Endothelial cell (in vitro differentiated cells): ENCODE data around the gene C5orf63. TPM values are rescaled to one million over a fixed set of nuclear protein-coding genes. Genes with fewer than 3 reads are reported as not detected.
A peak's percentile ranks its signal among the peaks of the same experiment; 100 is the strongest.
"Not testable (repeated sequence)": the region's sequence is repeated elsewhere in the genome, so short reads cannot be mapped to it uniquely, and the experiment has no call there.

Experiments used
- DNase-seq: peaks from one replicate; pipeline ENCODE4 v3.0.0; 2021; ENCODE audit warnings: low spot score
- H3K27ac Mint-ChIP-seq: one replicate; pipeline ENCODE4 v1.8.0; 2021; ENCODE audit warnings: mixed read lengths, inconsistent platforms; ENCODE audit not compliant: unreplicated experiment
- H3K27me3 Mint-ChIP-seq: one replicate; pipeline ENCODE4 v1.8.0; 2021; ENCODE audit warnings: mild to moderate bottlenecking, moderate library complexity, mixed read lengths, inconsistent platforms; ENCODE audit not compliant: unreplicated experiment
- H3K36me3 Mint-ChIP-seq: one replicate; pipeline ENCODE4 v1.8.0; 2021; ENCODE audit warnings: mild to moderate bottlenecking, low read depth, mixed read lengths, inconsistent platforms; ENCODE audit not compliant: unreplicated experiment
- H3K4me1 Mint-ChIP-seq: one replicate; pipeline ENCODE4 v1.8.0; 2021; ENCODE audit warnings: mild to moderate bottlenecking, mixed read lengths, inconsistent platforms; ENCODE audit not compliant: unreplicated experiment
- H3K4me3 Mint-ChIP-seq: one replicate; pipeline ENCODE4 v1.8.0; 2021; ENCODE audit warnings: mild to moderate bottlenecking, mixed read lengths, inconsistent platforms; ENCODE audit not compliant: unreplicated experiment
- H3K9me3 Mint-ChIP-seq: one replicate; pipeline ENCODE4 v1.8.0; 2021; ENCODE audit warnings: mixed read lengths, inconsistent platforms; ENCODE audit not compliant: unreplicated experiment
- total RNA-seq: library from RNA; stranded (reverse); fragmentation: NEBNext Ultra II Directional; extraction: Animal tissue kit (Norgen Biotek cat#: 25700); gene quantifications from one replicate; pipeline ENCODE4 v1.2.1, GENCODE V29; 2021; ENCODE audit not compliant: unreplicated experiment
- TF ChIP-seq, protein P1 (sequence below): fragments of 200-600 bp; sonication (generic); IDR thresholded peaks from one replicate; pipeline ENCODE4 v1.5.0; 2021; ENCODE audit warnings: antibody characterized with exemption; ENCODE audit not compliant: unreplicated experiment

C5orf63 gene
- total RNA-seq, 1 donor from 2014 or later: 2.0 TPM

DNA sequence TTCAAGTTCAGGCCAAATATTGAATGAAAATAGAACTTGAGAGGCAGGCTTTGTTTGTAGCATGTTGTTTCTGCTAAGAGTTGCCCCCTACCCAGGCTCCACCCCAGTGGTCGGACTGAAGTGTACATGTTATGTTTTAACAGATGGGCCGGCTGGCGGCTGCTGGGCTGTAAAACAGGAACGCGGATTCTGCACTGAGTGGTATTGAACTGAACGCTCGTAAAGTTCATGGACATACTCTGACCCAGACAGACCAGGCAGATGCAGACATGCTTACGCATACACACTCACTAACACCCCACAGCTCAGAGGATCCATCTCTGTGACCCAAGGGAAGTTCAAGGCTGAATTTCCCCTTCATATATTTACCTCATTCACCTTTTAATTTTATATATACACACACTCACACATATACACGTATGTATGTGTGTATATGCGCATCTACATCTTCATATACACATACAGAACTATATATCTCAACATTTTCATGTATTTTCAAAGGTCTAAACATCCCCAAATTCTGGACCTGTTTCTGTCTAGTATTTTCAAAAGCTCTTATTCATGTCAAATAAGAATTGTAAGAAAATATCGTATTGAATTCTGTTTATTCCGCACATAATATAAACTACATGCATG is 44.4 kb downstream of the C5orf63 start:
- Mint-ChIP-seq H3K4me1 (peaks cover 35% of the 10 kb centered on the region), H3K36me3 (no peaks in the 10 kb centered on the region), H3K9me3 (no peaks in the 10 kb centered on the region), H3K27ac (peak overlapping the region; percentile 42), H3K27me3 (peaks cover 6% of the 10 kb centered on the region), H3K4me3 (peak overlapping the region; percentile 92)
- TF ChIP-seq, protein P1, sequence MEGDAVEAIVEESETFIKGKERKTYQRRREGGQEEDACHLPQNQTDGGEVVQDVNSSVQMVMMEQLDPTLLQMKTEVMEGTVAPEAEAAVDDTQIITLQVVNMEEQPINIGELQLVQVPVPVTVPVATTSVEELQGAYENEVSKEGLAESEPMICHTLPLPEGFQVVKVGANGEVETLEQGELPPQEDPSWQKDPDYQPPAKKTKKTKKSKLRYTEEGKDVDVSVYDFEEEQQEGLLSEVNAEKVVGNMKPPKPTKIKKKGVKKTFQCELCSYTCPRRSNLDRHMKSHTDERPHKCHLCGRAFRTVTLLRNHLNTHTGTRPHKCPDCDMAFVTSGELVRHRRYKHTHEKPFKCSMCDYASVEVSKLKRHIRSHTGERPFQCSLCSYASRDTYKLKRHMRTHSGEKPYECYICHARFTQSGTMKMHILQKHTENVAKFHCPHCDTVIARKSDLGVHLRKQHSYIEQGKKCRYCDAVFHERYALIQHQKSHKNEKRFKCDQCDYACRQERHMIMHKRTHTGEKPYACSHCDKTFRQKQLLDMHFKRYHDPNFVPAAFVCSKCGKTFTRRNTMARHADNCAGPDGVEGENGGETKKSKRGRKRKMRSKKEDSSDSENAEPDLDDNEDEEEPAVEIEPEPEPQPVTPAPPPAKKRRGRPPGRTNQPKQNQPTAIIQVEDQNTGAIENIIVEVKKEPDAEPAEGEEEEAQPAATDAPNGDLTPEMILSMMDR: no peak
- peak; percentile 6 for DNase-seq

DNA sequence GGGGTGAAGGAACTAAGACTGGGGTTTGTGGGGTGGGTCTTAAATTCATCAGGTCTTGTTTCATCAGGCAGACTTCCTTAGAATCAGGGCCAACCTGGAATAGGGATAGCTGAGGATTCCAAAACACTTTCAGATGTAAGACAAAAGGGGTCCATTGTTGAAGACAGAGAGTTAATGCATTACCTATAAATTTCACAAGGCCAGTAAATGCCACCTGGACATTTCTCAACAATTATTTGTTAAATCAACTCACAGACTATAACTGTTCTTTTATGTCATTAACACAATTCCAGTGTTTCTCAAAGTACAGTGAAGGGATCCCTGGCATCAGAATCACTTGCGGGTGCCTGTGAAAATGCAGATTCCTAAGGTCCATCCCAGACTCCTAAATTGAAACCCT is 45.8 kb downstream of the C5orf63 start:
- Mint-ChIP-seq H3K27me3 (peaks cover 6% of the 10 kb centered on the region), H3K9me3 (no peaks in the 10 kb centered on the region), H3K27ac (no peak overlapping the region), H3K4me3 (no peak overlapping the region), H3K4me1 (peaks cover 33% of the 10 kb centered on the region), H3K36me3 (no peaks in the 10 kb centered on the region)
- TF ChIP-seq, protein P1: no peak
- DNase-seq: no peak

DNA sequence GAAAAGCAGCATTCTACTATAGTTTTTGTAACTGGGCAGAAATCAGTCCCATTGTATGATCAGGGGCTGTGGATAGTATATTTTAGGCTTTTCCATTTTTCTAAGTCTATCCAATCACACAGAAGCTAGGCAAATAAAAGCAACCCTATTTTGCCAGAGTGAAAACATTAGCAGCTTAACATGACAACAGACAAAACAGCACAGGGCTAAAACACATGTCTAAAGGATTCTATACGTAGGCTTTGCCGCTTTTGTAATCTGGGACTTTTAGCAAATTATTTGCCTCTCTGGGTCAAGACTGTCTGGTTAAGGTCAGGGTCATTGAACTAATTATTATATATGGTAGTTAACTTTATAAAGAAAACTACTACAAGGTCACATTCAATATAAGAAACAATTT is 47.1 kb downstream of the C5orf63 start:
- H3K27ac Mint-ChIP-seq: no peak overlapping the region
- no peak for DNase-seq
- no peaks in the 10 kb centered on the region for H3K9me3 Mint-ChIP-seq
- peaks cover 33% of the 10 kb centered on the region for H3K4me1 Mint-ChIP-seq
- no peaks in the 10 kb centered on the region for H3K27me3 Mint-ChIP-seq
- no peaks in the 10 kb centered on the region for H3K36me3 Mint-ChIP-seq
- no peak overlapping the region for H3K4me3 Mint-ChIP-seq
- TF ChIP-seq, protein P1: no peak

DNA sequence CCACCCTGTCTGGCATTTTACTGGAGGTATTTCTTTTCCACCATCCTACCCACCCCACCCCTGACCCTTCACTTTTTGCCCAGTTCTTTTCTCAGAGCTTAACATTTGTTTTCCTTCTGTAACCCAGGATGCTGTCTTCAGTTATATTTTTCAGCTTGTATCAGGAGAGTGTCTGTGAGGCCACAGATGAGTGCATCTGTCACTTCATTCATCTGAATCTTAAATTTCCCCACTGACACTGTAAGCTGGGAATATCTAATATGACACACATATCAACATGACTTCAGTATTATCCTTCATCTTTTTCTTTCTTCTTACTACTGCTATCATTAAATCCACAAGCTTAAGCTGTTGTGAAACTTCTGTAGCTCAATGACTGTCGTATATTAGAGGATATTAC is 47.8 kb downstream of the C5orf63 start:
- TF ChIP-seq, protein P1: no peak
- Mint-ChIP-seq H3K27ac (no peak overlapping the region), H3K4me3 (no peak overlapping the region), H3K27me3 (no peaks in the 10 kb centered on the region), H3K36me3 (no peaks in the 10 kb centered on the region), H3K4me1 (peaks cover 33% of the 10 kb centered on the region), H3K9me3 (no peaks in the 10 kb centered on the region)
- DNase-seq: no peak

DNA sequence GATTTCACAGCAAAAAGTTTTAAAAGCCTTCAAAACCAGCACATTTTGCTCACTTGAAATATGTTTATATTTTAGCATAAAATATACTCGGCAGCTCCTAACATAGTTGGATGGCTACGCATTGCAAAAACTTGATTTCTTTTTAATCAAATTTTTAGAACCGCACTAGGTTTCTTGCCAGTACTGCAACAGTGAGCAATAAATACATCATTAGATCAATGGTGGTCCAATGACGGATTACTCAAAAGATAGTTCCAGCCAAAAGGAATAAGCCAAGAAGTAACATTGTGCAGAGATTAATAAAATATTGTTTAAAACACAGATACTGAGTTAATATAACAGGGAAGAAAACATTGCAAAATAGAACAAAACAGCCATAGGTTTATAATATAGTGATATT is 48.5 kb downstream of the C5orf63 start:
- no peaks in the 10 kb centered on the region for H3K27me3 Mint-ChIP-seq

DNA sequence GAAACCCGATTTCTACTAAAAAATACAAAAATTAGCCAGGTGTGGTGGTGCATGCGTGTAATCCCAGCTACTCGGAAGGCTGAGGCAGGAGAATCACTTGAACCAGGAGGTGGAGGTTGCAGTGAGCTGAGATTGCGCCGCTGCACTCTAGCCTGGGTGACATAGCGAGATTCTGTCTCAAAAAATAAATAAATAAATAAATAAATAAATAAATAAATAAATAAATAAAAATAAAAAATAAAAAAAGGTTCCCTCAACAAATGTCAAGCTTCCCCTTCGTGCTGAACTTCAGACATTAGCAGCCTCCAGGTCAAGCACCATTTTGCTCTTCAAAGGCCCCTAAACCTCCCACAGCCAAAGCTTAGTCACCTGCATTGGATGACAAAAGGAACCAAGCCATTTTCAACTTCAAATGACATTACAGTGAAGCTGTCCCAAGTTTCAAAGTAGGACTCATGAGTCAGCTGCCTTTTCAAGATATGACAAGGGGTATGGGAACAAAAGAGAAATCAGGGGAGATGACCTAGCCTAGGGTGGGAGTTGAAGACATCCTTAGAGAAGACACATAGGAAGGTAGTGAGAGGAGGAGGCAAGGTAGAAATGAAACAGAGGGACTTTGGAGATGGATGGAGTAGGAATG is 49.6 kb downstream of the C5orf63 start:
- not testable (repeated sequence) for H3K9me3 Mint-ChIP-seq, H3K27me3 Mint-ChIP-seq, H3K4me3 Mint-ChIP-seq, H3K36me3 Mint-ChIP-seq, H3K27ac Mint-ChIP-seq, DNase-seq
- H3K4me1 Mint-ChIP-seq: peaks cover 25% of the 10 kb centered on the region

More for the DNA sequence above, 48.5 kb downstream of the C5orf63 start:
- TF ChIP-seq, protein P1: no peak
- H3K4me3 Mint-ChIP-seq: no peak overlapping the region
- H3K27ac Mint-ChIP-seq: no peak overlapping the region
- DNase-seq: no peak
- no peaks in the 10 kb centered on the region for H3K36me3 Mint-ChIP-seq
- H3K9me3 Mint-ChIP-seq: no peaks in the 10 kb centered on the region
- peaks cover 33% of the 10 kb centered on the region for H3K4me1 Mint-ChIP-seq
